ENCODE measurements around the gene OR8B8.
A peak's percentile ranks its signal among the peaks of the same experiment; 100 is the strongest.
"Not testable (repeated sequence)": the region's sequence is repeated elsewhere in the genome, so short reads cannot be mapped to it uniquely, and the experiment has no call there.

OR8B8 gene

GRCh38 chr11:124441519-124441918, 4.0 kb downstream of the OR8B8 start:
- DNase-seq (ENCODE audit: low read depth in 3 of 3) = no peak

GRCh38 chr11:124441081-124441480, 4.4 kb downstream of the OR8B8 start:
- DNase-seq (ENCODE audit: low read depth in 3 of 3) = no peak

GRCh38 chr11:124440608-124441007, 4.9 kb downstream of the OR8B8 start:
- DNase-seq (ENCODE audit: low read depth in 3 of 3) = no peak

GRCh38 chr11:124434699-124435098, 10.8 kb downstream of the OR8B8 start:
- no peak for DNase-seq (ENCODE audit: low read depth in 3 of 3)

GRCh38 chr11:124429599-124429998, 15.9 kb downstream of the OR8B8 start:
- DNase-seq (ENCODE audit: low read depth in 3 of 3) = no peak

- DNase-seq (ENCODE audit: low read depth in 3 of 3) = no peak
Observed at GRCh38 chr11:124424384-124424921, 21.0 kb downstream of the OR8B8 start, which contains the start of gene OR8B4. TSS of gene OR8B4 (minus strand) at chr11:124424871. CDS start at chr11:124424871, 0 bp downstream.

- DNase-seq (ENCODE audit: low read depth in 3 of 3) = no peak
Observed at GRCh38 chr11:124421043-124421442, 24.5 kb downstream of the OR8B8 start.

- no peak for DNase-seq (ENCODE audit: low read depth in 3 of 3)
Observed at GRCh38 chr11:124415356-124415923, 30.1 kb downstream of the OR8B8 start.

GRCh38 chr11:124409906-124410305, 35.6 kb downstream of the OR8B8 start:
- DNase-seq (ENCODE audit: low read depth in 3 of 3) = no peak

GRCh38 chr11:124405581-124405980, 39.9 kb downstream of the OR8B8 start:
- no peak for DNase-seq (ENCODE audit: low read depth in 3 of 3)

- not testable (repeated sequence) for DNase-seq (ENCODE audit: low read depth in 3 of 3)
Observed at GRCh38 chr11:124403186-124403585, 42.3 kb downstream of the OR8B8 start.

- peak; percentile 2 to 52 (median 9) for DNase-seq (ENCODE audit: low read depth in 3 of 3)
Observed at GRCh38 chr11:124402326-124402922, 43.1 kb downstream of the OR8B8 start.

- DNase-seq (ENCODE audit: low read depth in 3 of 3) = no peak
Observed at GRCh38 chr11:124398924-124399323, 46.6 kb downstream of the OR8B8 start, which contains the start of gene OR8B3. TSS of gene OR8B3 (minus strand) at chr11:124399024. CDS start at chr11:124397351, 1,673 bp downstream.

GRCh38 chr11:124396847-124397246, 48.6 kb downstream of the OR8B8 start:
- DNase-seq (ENCODE audit: low read depth in 3 of 3) = not testable (repeated sequence)

- DNase-seq (ENCODE audit: low read depth in 3 of 3) = no peak
Observed at GRCh38 chr11:124394408-124394807, 51.1 kb downstream of the OR8B8 start.

Measured in stimulated activated CD4-positive, alpha-beta T cell treated with anti-CD3 and anti-CD28 coated beads, TNF-alpha, amount 100 ng/mL, for 24 hours (primary cell).